SK-N-MC (cell line): ENCODE results near the gene COL6A5.

Experiments
- DNase-seq: peaks from one replicate; pipeline ENCODE4 v3.0.0-alpha.2; 2011; ENCODE audit warnings: low read depth, low spot score
- H3K27ac ChIP-seq: fragments of 200-600 bp; sonication (generic); 2 replicates; pipeline ENCODE4 v1.5.1; 2016; ENCODE audit warnings: mixed run types
- H3K36me3 ChIP-seq: fragments of 200-600 bp; sonication (generic); 2 replicates; pipeline ENCODE4 v1.6.1; 2017; ENCODE audit warnings: antibody characterized with exemption, low read length, mixed read lengths; ENCODE audit not compliant: insufficient read depth
- H3K4me3 ChIP-seq: fragments of 200-600 bp; sonication (generic); 2 replicates; pipeline ENCODE4 v1.5.1; 2016
- H3K9ac ChIP-seq: fragments of 200-600 bp; sonication (generic); 2 replicates; pipeline ENCODE4 v1.8.0; 2017; ENCODE audit warnings: mixed run types, mixed read lengths; ENCODE audit not compliant: insufficient read length
- H3K9me3 ChIP-seq: fragments of 200-600 bp; sonication (generic); 2 replicates; pipeline ENCODE4 v1.6.1; 2017; ENCODE audit warnings: low read depth, mild to moderate bottlenecking, antibody characterized with exemption, low read length, moderate library complexity, mixed read lengths
- EZH2 ChIP-seq: fragments of 200-600 bp; sonication (generic); IDR thresholded peaks from one replicate; pipeline ENCODE4 v1.6.1; 2017; ENCODE audit warnings: antibody characterized with exemption
- FOXP2 ChIP-seq: optimal IDR thresholded peaks from 2 replicates; pipeline ENCODE3; 2011; ENCODE audit warnings: mild to moderate bottlenecking, moderate library complexity; ENCODE audit not compliant: insufficient read depth; ENCODE audit errors: extremely low read length, control extremely low read depth
- POLR2AphosphoS5 ChIP-seq: IDR thresholded peaks from 2 replicates; pipeline ENCODE4 v1.6.1; 2012; ENCODE audit warnings: mild to moderate bottlenecking, low read depth, low read length, borderline replicate concordance

The COL6A5 gene

GRCh38 chr3:130383424-130383823, 38.0 kb downstream of the COL6A5 start:
- no peaks in the 10 kb centered on the region for H3K9me3 ChIP-seq
- TF ChIP-seq EZH2 = no peak
- no peak for TF ChIP-seq FOXP2
- TF ChIP-seq POLR2AphosphoS5 = no peak
- H3K36me3 ChIP-seq = no peaks in the 10 kb centered on the region
- no peak for DNase-seq
- H3K4me3 ChIP-seq = no peak overlapping the region
- no peak overlapping the region for H3K27ac ChIP-seq
- no peak overlapping the region for H3K9ac ChIP-seq

- Histone ChIP-seq H3K36me3 (no peaks in the 10 kb centered on the region), H3K9me3 (no peaks in the 10 kb centered on the region), H3K9ac (no peak overlapping the region), H3K27ac (no peak overlapping the region), H3K4me3 (no peak overlapping the region)
- no peak for DNase-seq
- TF ChIP-seq FOXP2 (no peak), EZH2 (no peak), POLR2AphosphoS5 (no peak)
Observed at GRCh38 chr3:130384476-130385025, 39.1 kb downstream of the COL6A5 start.

GRCh38 chr3:130386604-130387263, 41.3 kb downstream of the COL6A5 start:
- no peak for TF ChIP-seq POLR2AphosphoS5
- no peak for TF ChIP-seq EZH2
- no peak for TF ChIP-seq FOXP2
- DNase-seq = no peak

GRCh38 chr3:130389743-130390478, 44.4 kb downstream of the COL6A5 start:
- H3K36me3 ChIP-seq = no peaks in the 10 kb centered on the region
- no peak for TF ChIP-seq POLR2AphosphoS5
- no peak for TF ChIP-seq EZH2
- no peak for TF ChIP-seq FOXP2
- no peak overlapping the region for H3K27ac ChIP-seq
- H3K4me3 ChIP-seq = no peak overlapping the region
- no peak for DNase-seq
- no peak overlapping the region for H3K9ac ChIP-seq
- H3K9me3 ChIP-seq = no peaks in the 10 kb centered on the region

More at GRCh38 chr3:130386604-130387263, 41.3 kb downstream of the COL6A5 start:
- Histone ChIP-seq H3K9me3 (no peaks in the 10 kb centered on the region), H3K4me3 (no peak overlapping the region), H3K36me3 (no peaks in the 10 kb centered on the region), H3K9ac (no peak overlapping the region), H3K27ac (no peak overlapping the region)

- no peaks in the 10 kb centered on the region for H3K9me3 ChIP-seq
- no peak for DNase-seq
- no peak overlapping the region for H3K9ac ChIP-seq
- no peak for TF ChIP-seq FOXP2
- no peak for TF ChIP-seq POLR2AphosphoS5
- no peak for TF ChIP-seq EZH2
- no peaks in the 10 kb centered on the region for H3K36me3 ChIP-seq
- no peak overlapping the region for H3K27ac ChIP-seq
- no peak overlapping the region for H3K4me3 ChIP-seq
Observed at GRCh38 chr3:130392266-130392665, 46.8 kb downstream of the COL6A5 start.

- Histone ChIP-seq H3K27ac (no peak overlapping the region), H3K36me3 (no peaks in the 10 kb centered on the region), H3K9me3 (no peaks in the 10 kb centered on the region), H3K4me3 (no peak overlapping the region), H3K9ac (no peak overlapping the region)
- DNase-seq = no peak
- TF ChIP-seq POLR2AphosphoS5 (no peak), EZH2 (no peak), FOXP2 (no peak)
Observed at GRCh38 chr3:130393594-130393993, 48.1 kb downstream of the COL6A5 start.

- H3K36me3 ChIP-seq = no peaks in the 10 kb centered on the region
- no peak overlapping the region for H3K4me3 ChIP-seq
- TF ChIP-seq POLR2AphosphoS5 (no peak), FOXP2 (no peak), EZH2 (no peak)
- H3K27ac ChIP-seq = no peak overlapping the region
- no peak for DNase-seq
- H3K9ac ChIP-seq = no peak overlapping the region
- no peaks in the 10 kb centered on the region for H3K9me3 ChIP-seq
Observed at GRCh38 chr3:130395331-130395730, 49.9 kb downstream of the COL6A5 start.

GRCh38 chr3:130395916-130396315, 50.4 kb downstream of the COL6A5 start:
- no peaks in the 10 kb centered on the region for H3K9me3 ChIP-seq
- no peak for DNase-seq
- no peak overlapping the region for H3K4me3 ChIP-seq
- no peaks in the 10 kb centered on the region for H3K36me3 ChIP-seq
- no peak overlapping the region for H3K9ac ChIP-seq
- no peak overlapping the region for H3K27ac ChIP-seq
- TF ChIP-seq FOXP2 (no peak), POLR2AphosphoS5 (no peak), EZH2 (no peak)
